Stomach smooth muscle (tissue), 2 donors: ENCODE results near the gene LGALSL.
A peak's percentile ranks its signal among the peaks of the same experiment; 100 is the strongest.

Experiments used
- H3K27ac ChIP-seq: one replicate; pipeline ENCODE4 v1.7.0; 2013; ENCODE audit warnings: mild to moderate bottlenecking, low read length, inconsistent platforms
- H3K27me3 ChIP-seq, 2 donors: one replicate each; pipeline ENCODE4 v1.7.0; 2013; ENCODE audit warnings: low read length in 2 of 2; ENCODE audit not compliant: insufficient read depth in 2 of 2, control insufficient read depth in 1 of 2
- H3K36me3 ChIP-seq, 2 donors: one replicate each; pipeline ENCODE4 v1.7.0; 2013; ENCODE audit warnings: low read length in 2 of 2; ENCODE audit not compliant: control insufficient read depth in 2 of 2, insufficient read depth in 2 of 2
- H3K4me1 ChIP-seq: one replicate; pipeline ENCODE4 v1.7.0; 2013; ENCODE audit warnings: low read length; ENCODE audit not compliant: control insufficient read depth, insufficient read depth
- H3K4me3 ChIP-seq, 2 donors: one replicate each; pipeline ENCODE4 v1.7.0; 2013; ENCODE audit warnings: low read length in 2 of 2
- H3K9ac ChIP-seq, 2 donors: one replicate each; pipeline ENCODE4 v1.7.0; 2013; ENCODE audit warnings: low read length in 2 of 2, mild to moderate bottlenecking in 1 of 2
- H3K9me3 ChIP-seq, 2 donors: one replicate each; pipeline ENCODE4 v1.7.0; 2013; ENCODE audit warnings: low read length in 2 of 2; ENCODE audit not compliant: control insufficient read depth in 2 of 2
- donor health status: healthy.
- donor health status: Pancreatic carcinoma.

Gene LGALSL

GRCh38 chr2:64453770-64454385 is at the start of gene LGALSL:
LGALSL (plus strand) TSS chr2:64454162; CDS start chr2:64454546, 384 bp downstream.
- peak within 1 kb of the TSS; percentile 68 to 79 for H3K4me3 ChIP-seq
- H3K9me3 ChIP-seq: no peaks in the 10 kb centered on the region
- H3K4me1 ChIP-seq: peaks cover 8% of the 10 kb centered on the region
- H3K27me3 ChIP-seq: no peaks in the 10 kb centered on the region
- H3K27ac ChIP-seq: peak within 1 kb of the TSS; percentile 81
- peaks cover 0 to 4% of the 10 kb centered on the region in 2 donors for H3K36me3 ChIP-seq
- H3K9ac ChIP-seq: peak within 1 kb of the TSS; percentile 68 to 82

GRCh38 chr2:64404743-64405142 is 49.2 kb upstream of the LGALSL start:
- no peaks in the 10 kb centered on the region for H3K9me3 ChIP-seq
- peaks cover 18% of the 10 kb centered on the region for H3K4me1 ChIP-seq
- peak overlapping the region in 1 of 2 donors; percentile 47 for H3K4me3 ChIP-seq

GRCh38 chr2:64405581-64406406 is 48.2 kb upstream of the LGALSL start:
- no peaks in the 10 kb centered on the region for H3K9me3 ChIP-seq
- H3K4me3 ChIP-seq: no peak overlapping the region
- H3K36me3 ChIP-seq: no peaks in the 10 kb centered on the region
- H3K27me3 ChIP-seq: no peaks in the 10 kb centered on the region
- H3K27ac ChIP-seq: no peak overlapping the region
- peaks cover 18% of the 10 kb centered on the region for H3K4me1 ChIP-seq
- no peak overlapping the region for H3K9ac ChIP-seq

More at GRCh38 chr2:64404743-64405142, 49.2 kb upstream of the LGALSL start:
- Histone ChIP-seq H3K9ac (no peak overlapping the region), H3K27ac (peak overlapping the region; percentile 78), H3K27me3 (no peaks in the 10 kb centered on the region), H3K36me3 (no peaks in the 10 kb centered on the region)

GRCh38 chr2:64406407-64406774 is 47.6 kb upstream of the LGALSL start:
- no peak overlapping the region for H3K9ac ChIP-seq
- peaks cover 18% of the 10 kb centered on the region for H3K4me1 ChIP-seq
- H3K4me3 ChIP-seq: no peak overlapping the region

DNA sequence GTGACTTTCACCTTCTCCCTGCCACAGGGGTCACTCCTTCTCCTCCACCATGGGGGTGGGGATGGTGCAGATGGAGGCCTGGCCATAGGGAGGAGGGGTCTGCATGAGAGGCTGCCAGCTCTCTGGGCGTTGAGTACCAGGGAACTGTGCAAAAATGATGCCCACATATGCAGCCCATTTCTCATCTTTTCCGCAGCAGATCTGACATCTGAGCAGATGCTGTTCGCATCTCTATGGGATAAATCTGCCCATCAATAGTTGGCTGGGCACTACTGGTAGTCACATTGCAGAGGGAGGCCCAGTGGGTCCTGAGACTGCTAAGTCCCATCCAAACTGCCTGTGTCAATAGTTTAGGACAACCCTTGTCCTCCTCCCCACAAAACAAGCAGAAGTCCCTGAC is 45.9 kb upstream of the LGALSL start:
- H3K27ac ChIP-seq: no peak overlapping the region
- H3K9me3 ChIP-seq: no peaks in the 10 kb centered on the region
- no peaks in the 10 kb centered on the region for H3K36me3 ChIP-seq
- H3K9ac ChIP-seq: no peak overlapping the region
- peaks cover 18% of the 10 kb centered on the region for H3K4me1 ChIP-seq
- H3K27me3 ChIP-seq: no peaks in the 10 kb centered on the region
- no peak overlapping the region for H3K4me3 ChIP-seq

More at GRCh38 chr2:64406407-64406774, 47.6 kb upstream of the LGALSL start:
- no peak overlapping the region for H3K27ac ChIP-seq
- H3K9me3 ChIP-seq: no peaks in the 10 kb centered on the region
- H3K36me3 ChIP-seq: no peaks in the 10 kb centered on the region
- H3K27me3 ChIP-seq: no peaks in the 10 kb centered on the region

GRCh38 chr2:64410671-64411070 is 43.3 kb upstream of the LGALSL start:
- H3K9ac ChIP-seq: no peak overlapping the region
- no peak overlapping the region for H3K4me3 ChIP-seq
- H3K9me3 ChIP-seq: no peaks in the 10 kb centered on the region
- no peaks in the 10 kb centered on the region for H3K27me3 ChIP-seq
- H3K4me1 ChIP-seq: no peaks in the 10 kb centered on the region
- no peak overlapping the region for H3K27ac ChIP-seq
- H3K36me3 ChIP-seq: no peaks in the 10 kb centered on the region

DNA sequence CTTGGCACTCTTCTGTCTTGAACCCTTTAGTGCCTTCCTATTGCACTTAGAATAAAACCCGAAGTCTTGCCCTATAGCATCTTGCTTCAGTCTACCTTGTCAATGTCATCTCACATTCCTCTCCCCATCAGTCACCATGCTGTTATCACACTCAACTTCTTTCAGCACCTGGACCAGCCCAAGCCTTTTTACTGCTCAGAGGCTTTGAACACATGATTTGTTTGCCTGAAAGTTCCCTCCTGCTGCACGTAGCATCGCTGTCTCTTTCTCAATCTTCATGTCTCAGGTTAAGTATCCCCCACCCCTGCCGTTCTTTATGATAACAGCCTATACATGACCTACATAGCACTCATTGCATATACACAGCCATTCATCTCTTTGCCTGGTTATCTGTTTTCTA is 41.3 kb upstream of the LGALSL start:
- no peaks in the 10 kb centered on the region for H3K27me3 ChIP-seq
- H3K27ac ChIP-seq: no peak overlapping the region
- H3K4me1 ChIP-seq: no peaks in the 10 kb centered on the region
- no peaks in the 10 kb centered on the region for H3K36me3 ChIP-seq
- H3K9me3 ChIP-seq: no peaks in the 10 kb centered on the region
- H3K9ac ChIP-seq: no peak overlapping the region
- H3K4me3 ChIP-seq: no peak overlapping the region

- H3K36me3 ChIP-seq: no peaks in the 10 kb centered on the region
Observed at GRCh38 chr2:64414736-64415435, 39.1 kb upstream of the LGALSL start.

DNA sequence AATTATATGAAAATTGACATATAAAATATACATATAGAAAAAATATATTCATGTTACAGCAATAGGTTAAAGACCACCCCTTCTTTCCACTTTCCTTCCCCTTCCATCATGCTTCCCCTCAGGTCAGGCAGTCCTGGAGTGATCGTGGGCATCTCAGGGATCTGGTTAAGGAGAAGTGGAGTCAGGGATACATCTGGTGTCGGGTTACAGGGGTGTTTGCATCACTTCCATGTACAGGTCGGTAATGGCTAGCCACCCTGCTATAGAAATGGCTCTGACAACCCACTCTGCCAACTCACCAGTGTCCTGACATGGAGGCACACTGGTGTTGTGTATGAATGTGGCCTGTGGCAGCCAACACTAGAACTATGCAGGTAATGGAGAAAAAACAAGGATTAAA is 36.3 kb upstream of the LGALSL start:
- Histone ChIP-seq H3K36me3 (no peaks in the 10 kb centered on the region), H3K4me3 (no peak overlapping the region), H3K9me3 (no peaks in the 10 kb centered on the region), H3K27me3 (no peaks in the 10 kb centered on the region), H3K4me1 (peaks cover 2% of the 10 kb centered on the region), H3K27ac (no peak overlapping the region), H3K9ac (no peak overlapping the region)

More at GRCh38 chr2:64414736-64415435, 39.1 kb upstream of the LGALSL start:
- no peak overlapping the region for H3K9ac ChIP-seq
- no peaks in the 10 kb centered on the region for H3K9me3 ChIP-seq
- H3K27me3 ChIP-seq: no peaks in the 10 kb centered on the region
- H3K4me3 ChIP-seq: no peak overlapping the region
- H3K27ac ChIP-seq: no peak overlapping the region
- H3K4me1 ChIP-seq: no peaks in the 10 kb centered on the region

DNA sequence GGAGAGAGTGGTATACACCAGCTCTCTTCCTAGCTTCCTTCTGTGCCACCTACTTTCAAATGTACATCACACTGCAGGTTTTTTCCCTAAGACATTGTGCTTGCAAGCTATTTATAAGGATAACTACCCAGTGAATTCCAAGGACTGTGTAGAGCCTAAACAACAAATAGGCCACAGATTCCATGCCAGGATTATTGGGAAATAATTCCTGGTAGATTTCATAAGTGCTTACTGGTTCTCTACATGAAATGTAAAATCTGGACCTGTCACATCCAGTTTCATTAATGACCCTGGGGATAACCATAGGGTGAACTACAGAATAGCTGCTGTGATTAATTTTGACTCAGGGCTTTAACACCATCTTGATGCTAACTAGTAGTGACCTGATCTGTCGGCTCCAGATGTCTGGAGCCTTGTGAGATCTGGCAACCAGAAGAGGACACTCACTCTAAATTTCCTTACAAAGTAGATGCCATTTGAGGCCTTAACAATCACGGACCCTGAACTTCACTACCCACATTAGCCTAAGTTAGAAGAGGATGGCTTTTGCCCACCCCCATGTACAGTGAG is 34.3 kb upstream of the LGALSL start:
- no peaks in the 10 kb centered on the region for H3K27me3 ChIP-seq
- H3K9me3 ChIP-seq: no peaks in the 10 kb centered on the region
- no peak overlapping the region for H3K4me3 ChIP-seq
- H3K9ac ChIP-seq: no peak overlapping the region
- no peak overlapping the region for H3K27ac ChIP-seq
- no peaks in the 10 kb centered on the region for H3K36me3 ChIP-seq
- H3K4me1 ChIP-seq: peaks cover 4% of the 10 kb centered on the region
